ENCODE results near the gene KCNA2. TPM values are rescaled to one million over a fixed set of nuclear protein-coding genes. Genes with fewer than 3 reads are reported as not detected.

KCNA2 gene
- polyA plus RNA-seq, 1 donor (not counting 4 experiments of a cell fraction or from before 2014, with no cell fraction given): 0.03 TPM

DNA sequence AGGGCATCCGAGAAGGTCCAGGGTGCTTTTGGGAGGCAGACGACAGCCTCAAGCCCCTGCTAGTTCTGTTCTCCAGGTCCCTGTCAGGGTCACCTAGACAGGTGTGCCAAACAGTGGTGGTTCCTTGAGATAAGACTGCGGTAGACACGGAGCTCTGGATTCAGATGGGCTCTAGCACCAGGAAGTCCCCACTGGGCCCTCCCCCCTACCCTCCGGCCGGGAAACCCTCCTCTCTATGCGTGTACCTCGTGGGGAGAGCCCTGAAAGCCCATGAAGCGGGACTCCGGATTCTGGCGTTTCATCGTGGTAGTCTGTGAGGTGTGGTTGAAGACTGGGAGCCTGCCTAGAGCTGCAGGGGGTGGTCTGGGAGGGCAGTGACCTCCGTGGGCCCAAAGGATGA lies 2.1 kb upstream of the KCNA2 start:
- no peak for FAIRE-seq
- no peaks in the 10 kb centered on the region for H3K36me3 ChIP-seq (ENCODE audit: control insufficient read depth in 2 of 2, extremely low read depth in 1 of 2, insufficient read depth in 2 of 2, low read length in 2 of 2)
- no peaks in the 10 kb centered on the region for H3K79me2 ChIP-seq (ENCODE audit: control insufficient read depth, insufficient read depth, low read length)
- peaks cover 5% of the 10 kb centered on the region for H3K4me1 ChIP-seq (ENCODE audit: control insufficient read depth, extremely low read depth, insufficient read depth, low read length)
- H3K27me3 ChIP-seq (ENCODE audit: control insufficient read depth, extremely low read depth, insufficient read depth, low read length): peaks cover 72% of the 10 kb centered on the region
- H3K9me3 ChIP-seq (ENCODE audit: control insufficient read depth, low read depth, low read length): no peaks in the 10 kb centered on the region
- no peak for DNase-seq (ENCODE audit: low read depth, low spot score)
- no peak overlapping the region for H3K4me3 ChIP-seq (ENCODE audit: control insufficient read depth in 2 of 3, extremely low read depth in 1 of 3, insufficient read depth in 2 of 3, low read depth in 1 of 3, low read length in 3 of 3)
- no peaks in the 10 kb centered on the region for H4K20me1 ChIP-seq (ENCODE audit: control insufficient read depth, extremely low read depth, insufficient read depth, low read length)
- H3K9ac ChIP-seq (ENCODE audit: control insufficient read depth, extremely low read depth, insufficient read depth, low read length): no peak overlapping the region
- TF ChIP-seq, protein P1, sequence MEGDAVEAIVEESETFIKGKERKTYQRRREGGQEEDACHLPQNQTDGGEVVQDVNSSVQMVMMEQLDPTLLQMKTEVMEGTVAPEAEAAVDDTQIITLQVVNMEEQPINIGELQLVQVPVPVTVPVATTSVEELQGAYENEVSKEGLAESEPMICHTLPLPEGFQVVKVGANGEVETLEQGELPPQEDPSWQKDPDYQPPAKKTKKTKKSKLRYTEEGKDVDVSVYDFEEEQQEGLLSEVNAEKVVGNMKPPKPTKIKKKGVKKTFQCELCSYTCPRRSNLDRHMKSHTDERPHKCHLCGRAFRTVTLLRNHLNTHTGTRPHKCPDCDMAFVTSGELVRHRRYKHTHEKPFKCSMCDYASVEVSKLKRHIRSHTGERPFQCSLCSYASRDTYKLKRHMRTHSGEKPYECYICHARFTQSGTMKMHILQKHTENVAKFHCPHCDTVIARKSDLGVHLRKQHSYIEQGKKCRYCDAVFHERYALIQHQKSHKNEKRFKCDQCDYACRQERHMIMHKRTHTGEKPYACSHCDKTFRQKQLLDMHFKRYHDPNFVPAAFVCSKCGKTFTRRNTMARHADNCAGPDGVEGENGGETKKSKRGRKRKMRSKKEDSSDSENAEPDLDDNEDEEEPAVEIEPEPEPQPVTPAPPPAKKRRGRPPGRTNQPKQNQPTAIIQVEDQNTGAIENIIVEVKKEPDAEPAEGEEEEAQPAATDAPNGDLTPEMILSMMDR (optimal IDR thresholded peaks at IDR 0.05 in 1 of 3, IDR thresholded peaks at IDR 0.05 in 1 of 3, conservative IDR thresholded peaks at IDR 0.05 in 1 of 3; ENCODE audit: extremely low read depth in 1 of 3, insufficient read depth in 2 of 3, low read length in 3 of 3): no peak
- TF ChIP-seq EZH2 (IDR thresholded peaks at IDR 0.05; ENCODE audit: low read length): no peak
- H3K27ac ChIP-seq (ENCODE audit: control insufficient read depth, insufficient read depth, low read length): no peak overlapping the region
- no peaks in the 10 kb centered on the region for H3K9me1 ChIP-seq (ENCODE audit: control insufficient read depth, extremely low read depth, insufficient read depth, low read length)
- dilution Hi-C loops (cut with MboI; ENCODE audit: extremely low pct_ligation_motif_present, low sequenced_read_pairs): no loop called here
- H2AFZ ChIP-seq (ENCODE audit: control insufficient read depth, low read length): no peak overlapping the region
- no peak overlapping the region for H3K4me2 ChIP-seq (ENCODE audit: control insufficient read depth, extremely low read depth, insufficient read depth, low read depth, low read length)

DNA sequence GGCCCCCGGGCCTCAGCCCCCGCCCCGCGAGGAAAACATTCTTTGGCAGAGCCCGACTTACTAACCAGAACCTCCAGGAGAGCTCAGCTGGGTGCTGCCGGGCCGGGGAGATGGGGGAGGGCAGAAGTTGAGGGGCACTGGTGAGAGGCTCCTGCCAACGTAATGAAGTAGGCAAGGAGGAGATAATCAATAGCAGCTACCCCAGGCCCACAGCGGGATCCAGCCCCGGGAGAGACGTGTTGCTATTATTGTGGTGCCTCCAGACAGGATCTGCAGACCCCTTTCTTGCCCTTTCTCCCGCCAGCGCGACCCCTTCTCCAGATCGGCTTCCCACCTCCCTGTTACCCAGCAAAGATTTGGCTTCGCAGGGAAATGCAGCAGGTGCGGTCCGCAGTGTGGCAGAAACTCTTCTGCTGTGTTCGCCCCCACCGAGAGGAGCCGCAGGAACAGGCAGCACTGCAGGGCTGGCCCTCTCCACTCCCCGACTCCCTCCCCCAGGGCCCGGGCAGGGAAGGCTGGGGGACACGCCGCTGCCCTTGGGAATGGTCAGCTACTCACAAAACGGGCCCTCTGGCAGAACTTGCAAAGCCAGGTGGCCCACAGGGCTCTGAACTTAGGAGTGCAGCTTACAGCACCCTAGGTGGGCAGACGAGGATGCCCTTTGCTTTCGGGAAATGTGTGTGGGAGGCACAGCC lies 1.5 kb upstream of the KCNA2 start:
- no peak overlapping the region for H3K4me3 ChIP-seq (ENCODE audit: control insufficient read depth in 2 of 3, extremely low read depth in 1 of 3, insufficient read depth in 2 of 3, low read depth in 1 of 3, low read length in 3 of 3)
- H3K9me1 ChIP-seq (ENCODE audit: control insufficient read depth, extremely low read depth, insufficient read depth, low read length): no peaks in the 10 kb centered on the region
- no peak overlapping the region for H3K27ac ChIP-seq (ENCODE audit: control insufficient read depth, insufficient read depth, low read length)
- H3K4me1 ChIP-seq (ENCODE audit: control insufficient read depth, extremely low read depth, insufficient read depth, low read length): peaks cover 5% of the 10 kb centered on the region
- H2AFZ ChIP-seq (ENCODE audit: control insufficient read depth, low read length): no peak overlapping the region
- no peaks in the 10 kb centered on the region for H3K9me3 ChIP-seq (ENCODE audit: control insufficient read depth, low read depth, low read length)
- peaks cover 72% of the 10 kb centered on the region for H3K27me3 ChIP-seq (ENCODE audit: control insufficient read depth, extremely low read depth, insufficient read depth, low read length)
- no peak overlapping the region for H3K9ac ChIP-seq (ENCODE audit: control insufficient read depth, extremely low read depth, insufficient read depth, low read length)
- peak; percentile 89 for TF ChIP-seq EZH2 (IDR thresholded peaks at IDR 0.05; ENCODE audit: low read length)
- TF ChIP-seq, protein P1 (optimal IDR thresholded peaks at IDR 0.05 in 1 of 3, IDR thresholded peaks at IDR 0.05 in 1 of 3, conservative IDR thresholded peaks at IDR 0.05 in 1 of 3; ENCODE audit: extremely low read depth in 1 of 3, insufficient read depth in 2 of 3, low read length in 3 of 3): no peak
- FAIRE-seq (no peak), DNase-seq (ENCODE audit: low read depth, low spot score) (no peak)
- dilution Hi-C loops (cut with MboI; ENCODE audit: extremely low pct_ligation_motif_present, low sequenced_read_pairs): no loop called here
- no peaks in the 10 kb centered on the region for H4K20me1 ChIP-seq (ENCODE audit: control insufficient read depth, extremely low read depth, insufficient read depth, low read length)
- H3K4me2 ChIP-seq (ENCODE audit: control insufficient read depth, extremely low read depth, insufficient read depth, low read depth, low read length): no peak overlapping the region
- no peaks in the 10 kb centered on the region for H3K36me3 ChIP-seq (ENCODE audit: control insufficient read depth in 2 of 2, extremely low read depth in 1 of 2, insufficient read depth in 2 of 2, low read length in 2 of 2)
- no peaks in the 10 kb centered on the region for H3K79me2 ChIP-seq (ENCODE audit: control insufficient read depth, insufficient read depth, low read length)

Measured in keratinocyte (primary cell).